ENCODE data around the gene RAB37. TPM values are rescaled to one million over a fixed set of nuclear protein-coding genes. Genes with fewer than 3 reads are reported as not detected.

RAB37 gene
- total RNA-seq, 4 donors from 2014 or later = 1.2 to 5.1 (median 2.0) TPM

GRCh38 chr17:74740173-74740572 is 3.1 kb downstream of the RAB37 start:
- Histone ChIP-seq H3K4me3 (no peak overlapping the region), H3K27ac (no peak overlapping the region), H3K36me3 (no peaks in the 10 kb centered on the region), H3K9me3 (no peaks in the 10 kb centered on the region), H3K4me1 (peaks cover 0 to 40% (median 8%) of the 10 kb centered on the region in 3 donors), H3K27me3 (peaks cover 84% of the 10 kb centered on the region)
- no peak for ATAC-seq
- TF ChIP-seq EP300 (IDR thresholded peaks at IDR 0.05) (no peak), POLR2A (IDR thresholded peaks at IDR 0.05) (no peak), POLR2AphosphoS5 (IDR thresholded peaks at IDR 0.05) (no peak), CTCF (IDR thresholded peaks at IDR 0.05) (no peak)
- whole genome bisulfite sequencing, 2 donors (ENCODE audit: low coverage in 1 of 2) = 71 to 87% methylated on average over 5 to 6 of the region's 6 CpGs

- no peak overlapping the region for H3K27ac ChIP-seq
- H3K27me3 ChIP-seq = peaks cover 78% of the 10 kb centered on the region
- H3K36me3 ChIP-seq = no peaks in the 10 kb centered on the region
- no peak overlapping the region for H3K4me3 ChIP-seq
- no peaks in the 10 kb centered on the region for H3K9me3 ChIP-seq
- TF ChIP-seq EP300 (IDR thresholded peaks at IDR 0.05) (no peak), POLR2A (IDR thresholded peaks at IDR 0.05) (no peak), CTCF (IDR thresholded peaks at IDR 0.05) (no peak), POLR2AphosphoS5 (IDR thresholded peaks at IDR 0.05) (no peak)
- no peak for ATAC-seq
- peaks cover 0 to 44% (median 8%) of the 10 kb centered on the region in 3 donors for H3K4me1 ChIP-seq
- 60 to 68% methylated on average over 2 to 5 of the region's 17 CpGs for WGBS, 2 donors (ENCODE audit: low coverage in 1 of 2)
Measured at GRCh38 chr17:74740641-74741387, 3.8 kb downstream of the RAB37 start.

GRCh38 chr17:74742153-74742515 is 5.1 kb downstream of the RAB37 start:
- Histone ChIP-seq H3K36me3 (no peaks in the 10 kb centered on the region), H3K27ac (no peak overlapping the region), H3K4me1 (peaks cover 0 to 45% (median 5%) of the 10 kb centered on the region in 3 donors), H3K27me3 (peaks cover 76% of the 10 kb centered on the region), H3K4me3 (no peak overlapping the region), H3K9me3 (no peaks in the 10 kb centered on the region)
- 48% methylated on average over 2 of the region's 4 CpGs; no CpG with 5 or more reads in 1 of the 2 donors for WGBS, 2 donors (ENCODE audit: low coverage in 1 of 2)
- TF ChIP-seq CTCF (IDR thresholded peaks at IDR 0.05) (no peak), POLR2A (IDR thresholded peaks at IDR 0.05) (no peak), EP300 (IDR thresholded peaks at IDR 0.05) (no peak), POLR2AphosphoS5 (IDR thresholded peaks at IDR 0.05) (no peak)
- no peak for ATAC-seq

DNA sequence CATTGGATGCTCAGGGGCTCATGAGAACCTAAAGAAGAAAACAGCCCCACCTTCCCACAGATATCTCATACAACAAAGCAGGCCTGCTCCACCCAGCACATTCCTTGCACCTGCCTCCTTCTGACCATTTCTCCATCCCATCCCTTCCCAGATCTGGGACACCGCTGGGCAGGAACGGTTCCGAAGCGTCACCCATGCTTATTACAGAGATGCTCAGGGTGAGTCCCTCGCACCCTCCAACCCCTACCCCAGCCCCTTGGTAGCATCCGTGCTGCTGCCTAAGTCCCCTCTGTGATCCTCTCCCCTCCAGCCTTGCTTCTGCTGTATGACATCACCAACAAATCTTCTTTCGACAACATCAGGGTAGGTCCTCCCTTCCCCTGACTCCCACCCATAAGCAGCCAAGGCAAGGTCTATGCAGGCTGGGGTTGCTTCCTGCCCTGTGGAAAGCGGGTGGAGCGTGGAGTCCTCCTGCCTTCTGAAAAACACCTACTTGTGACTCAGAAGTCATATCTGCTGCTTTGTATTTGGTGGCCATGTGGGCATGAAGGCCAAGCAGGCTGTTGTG is 6.0 kb downstream of the RAB37 start:
- Histone ChIP-seq H3K4me1 (peaks cover 0 to 45% (median 11%) of the 10 kb centered on the region in 3 donors), H3K4me3 (no peak overlapping the region), H3K36me3 (no peaks in the 10 kb centered on the region), H3K27me3 (peaks cover 75% of the 10 kb centered on the region), H3K27ac (no peak overlapping the region), H3K9me3 (no peaks in the 10 kb centered on the region)
- no peak for TF ChIP-seq EP300 (IDR thresholded peaks at IDR 0.05)
- ATAC-seq = no peak
- WGBS, 2 donors (ENCODE audit: low coverage in 1 of 2) = 86 to 90% methylated on average over 2 to 7 of the region's 9 CpGs

DNA sequence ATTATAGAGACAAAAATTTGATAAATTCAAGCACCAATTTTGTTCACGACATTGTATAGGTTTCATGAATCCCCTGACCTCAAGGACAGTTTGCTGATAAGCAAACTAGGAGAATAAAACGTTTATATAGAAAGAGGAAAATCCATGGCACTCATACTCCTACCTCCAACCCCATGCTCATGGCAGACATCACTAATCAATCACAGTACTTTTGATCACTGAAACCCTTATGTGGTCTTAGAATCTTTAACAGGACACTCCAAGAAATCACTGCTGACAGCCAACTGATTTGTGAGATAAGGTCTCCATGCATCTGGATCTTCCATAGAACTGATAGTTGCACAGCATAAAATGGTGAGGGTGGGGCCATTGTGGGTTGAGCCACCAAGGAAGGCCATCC is 6.7 kb downstream of the RAB37 start:
- peaks cover 69% of the 10 kb centered on the region for H3K27me3 ChIP-seq

More for the DNA sequence above, 6.7 kb downstream of the RAB37 start:
- Histone ChIP-seq H3K4me1 (peaks cover 0 to 43% (median 6%) of the 10 kb centered on the region in 3 donors), H3K4me3 (no peak overlapping the region), H3K27ac (no peak overlapping the region), H3K36me3 (no peaks in the 10 kb centered on the region), H3K9me3 (no peaks in the 10 kb centered on the region)
- no peak for ATAC-seq
- TF ChIP-seq CTCF (IDR thresholded peaks at IDR 0.05) (no peak), POLR2AphosphoS5 (IDR thresholded peaks at IDR 0.05) (no peak), POLR2A (IDR thresholded peaks at IDR 0.05) (no peak), EP300 (IDR thresholded peaks at IDR 0.05) (no peak)
- 54 to 89% methylated on average over 2 of the region's 2 CpGs for WGBS, 2 donors (ENCODE audit: low coverage in 1 of 2)
